K562 (cell line): ENCODE data around the gene MGST3. TPM values are rescaled to one million over a fixed set of nuclear protein-coding genes. Genes with fewer than 3 reads are reported as not detected.

Source experiments
- ATAC-seq: fragments of 200-7000 bp; cut with Tn5 transposase; 3 replicates; pipeline ENCODE4 v1.9.1; 2020; ENCODE audit warnings: moderate library complexity
- Bru-seq: library from RNA; stranded (reverse); fragments of 400-500 nt; gene quantifications from one replicate; lab custom pipeline; 2021; lab: Mats Ljungman, UMichigan
- BruChase-seq, 2 experiments: library from RNA; stranded (reverse); fragments of 400-500 nt; gene quantifications; one replicate each; lab custom pipeline; 2021; lab: Mats Ljungman, UMichigan
- BruUV-seq: library from RNA; stranded (reverse); fragments of 400-500 nt; replicated peaks from 2 replicates; lab custom pipeline; 2021; lab: Mats Ljungman, UMichigan
- CTCF ChIA-PET: fragments of 300-600 bp; formaldehyde crosslinking; extraction: SDS; loops from one replicate; lab custom pipeline; 2021; ENCODE audit warnings: low intra/inter-chr PET ratio; lab: Yijun Ruan, JAX
- POLR2A ChIA-PET: fragments of 300-600, 350-650 bp; sonication (Branson Sonifier 250); formaldehyde crosslinking; extraction: SDS; loops from one replicate; lab custom pipeline; 2021; ENCODE audit warnings: antibody characterized with exemption, inconsistent platforms; lab: Yijun Ruan, JAX
- DNase-seq, 4 experiments: peaks; one replicate each; pipeline versions ENCODE4 v3.0.0 to v3.0.0-alpha.2; 2011 to 2018; ENCODE audit warnings: low spot score in 3 of 4, mixed read lengths in 3 of 4; ENCODE audit errors: extremely low read depth in 1 of 4
- FAIRE-seq: peaks from 2 replicates; lab custom pipeline; 2011; peaks lifted over from hg19 to GRCh38; lab: Jason Lieb, UNC
- H2AFZ ChIP-seq: 2 replicates; pipeline ENCODE4 v1.6.0; 2011; ENCODE audit warnings: low read depth, low read length, control low read depth, inconsistent platforms
- H3K27ac ChIP-seq: fragments of 200-600 bp; 3 replicates; pipeline ENCODE4 v1.8.0; 2011; ENCODE audit warnings: low read depth, mild to moderate bottlenecking, control low read depth, inconsistent platforms, low read length, moderate library complexity, mixed read lengths; ENCODE audit errors: extremely low read depth
- H3K27me3 ChIP-seq, 2 experiments: fragments of 300-600 bp in 1 of 2; 2 replicates in 1 of 2; 3 replicates in 1 of 2; pipeline versions ENCODE4 v1.6.0 to v1.8.0; 2011; ENCODE audit warnings: inconsistent platforms in 2 of 2, low read length in 2 of 2, mild to moderate bottlenecking in 1 of 2, mixed read lengths in 1 of 2, moderate library complexity in 1 of 2; ENCODE audit not compliant: control insufficient read depth in 2 of 2, insufficient read depth in 2 of 2
- H3K36me3 ChIP-seq: fragments of 300-600 bp; 3 replicates; pipeline ENCODE4 v1.8.0; 2011; ENCODE audit warnings: mild to moderate bottlenecking, low read length, inconsistent platforms; ENCODE audit not compliant: control insufficient read depth, insufficient read depth
- H3K4me1 ChIP-seq, 2 experiments: fragments of 200-600 bp in 1 of 2; replicated peaks in 1 of 2; 2 replicates in 1 of 2; 3 replicates in 1 of 2; pipeline versions ENCODE4 v1.5.1 to v1.8.0; 2011; ENCODE audit warnings: inconsistent platforms in 2 of 2, low read length in 2 of 2, mild to moderate bottlenecking in 1 of 2, mixed read lengths in 1 of 2, moderate library complexity in 1 of 2; ENCODE audit not compliant: control insufficient read depth in 2 of 2, insufficient read depth in 2 of 2
- H3K4me2 ChIP-seq: 2 replicates; pipeline ENCODE4 v1.6.1; 2011; ENCODE audit warnings: low read length, control low read depth, inconsistent platforms, mixed read lengths; ENCODE audit not compliant: insufficient read depth
- H3K4me3 ChIP-seq: fragments of 200-600 bp; sonication (generic), shearing (Covaris generic); 2 replicates; pipeline ENCODE4 v1.5.1; 2016; ENCODE audit warnings: control low read depth, inconsistent platforms
- H3K79me2 ChIP-seq: fragments of 200-600 bp; 3 replicates; pipeline ENCODE4 v1.8.0; 2011; ENCODE audit warnings: low read length, inconsistent platforms; ENCODE audit not compliant: control insufficient read depth, insufficient read depth
- H3K9ac ChIP-seq, 2 experiments: 2 replicates each; pipeline versions ENCODE4 v1.6.0 to v1.6.1; 2011; ENCODE audit warnings: low read depth in 2 of 2, low read length in 2 of 2, control low read depth in 1 of 2, inconsistent platforms in 1 of 2, mild to moderate bottlenecking in 1 of 2, mixed read lengths in 1 of 2; ENCODE audit not compliant: insufficient read depth in 1 of 2
- H3K9me1 ChIP-seq: one replicate; pipeline ENCODE4 v1.6.0; 2011; ENCODE audit warnings: inconsistent platforms, mild to moderate bottlenecking, low read length, moderate library complexity; ENCODE audit not compliant: control insufficient read depth, insufficient read depth
- H3K9me3 ChIP-seq: replicated peaks from 2 replicates; pipeline ENCODE4 v1.5.1; 2011; ENCODE audit warnings: low read depth, low read length, inconsistent platforms; ENCODE audit not compliant: control insufficient read depth, insufficient read depth
- H4K20me1 ChIP-seq: replicated peaks from 2 replicates; pipeline ENCODE4 v1.6.1; 2011; ENCODE audit warnings: low read length, inconsistent platforms, mixed read lengths; ENCODE audit not compliant: control insufficient read depth, insufficient read depth
- CREBBP ChIP-seq: IDR thresholded peaks from one replicate; pipeline ENCODE4 v1.6.1; 2012; ENCODE audit warnings: low read depth, mild to moderate bottlenecking, control low read depth, inconsistent platforms, low read length
- DDX20 ChIP-seq: fragments of 450-650 bp; IDR thresholded peaks from 2 replicates; pipeline ENCODE4 v1.6.1; 2016; ENCODE audit warnings: missing genetic modification characterization, low read depth, mild to moderate bottlenecking, missing compliant biosample characterization, moderate library complexity
- ESRRB ChIP-seq: fragments of 250-450 bp; sonication (Bioruptor Pico); IDR thresholded peaks from 2 replicates; pipeline ENCODE4 v1.5.0; 2020; ENCODE audit warnings: mild to moderate bottlenecking, moderate library complexity, borderline replicate concordance
- FOXA1 ChIP-seq: fragments of 450-650 bp; IDR thresholded peaks from 2 replicates; pipeline ENCODE4 v1.6.1; 2016; ENCODE audit warnings: mild to moderate bottlenecking, borderline replicate concordance
- KDM4B ChIP-seq, 2 experiments: fragments of 450-650 bp in 1 of 2; sonication (generic) in 1 of 2; IDR thresholded peaks; 2 replicates each; pipeline ENCODE4 v1.6.1; 2016 to 2017; ENCODE audit warnings: borderline replicate concordance in 2 of 2, antibody characterized with exemption in 1 of 2, low read depth in 1 of 2, mild to moderate bottlenecking in 1 of 2
- SIRT6 ChIP-seq: IDR thresholded peaks from one replicate; pipeline ENCODE4 v1.6.1; 2012; ENCODE audit warnings: low read depth, mild to moderate bottlenecking, control low read depth, inconsistent platforms, low read length, moderate library complexity
- SP2 ChIP-seq: IDR thresholded peaks from 2 replicates; pipeline ENCODE4 v1.6.1; 2011; ENCODE audit warnings: mild to moderate bottlenecking, low read depth, low read length, moderate library complexity; ENCODE audit not compliant: poor library complexity, severe bottlenecking; ENCODE audit errors: extremely low read depth
- YBX1 ChIP-seq: fragments of 450-650 bp; IDR thresholded peaks from 2 replicates; pipeline ENCODE4 v1.7.1; 2016; ENCODE audit warnings: mild to moderate bottlenecking
- ZNF12 ChIP-seq: sonication (generic); formaldehyde crosslinking; IDR thresholded peaks from 2 replicates; pipeline ENCODE4 v1.4.0; 2020; ENCODE audit warnings: mild to moderate bottlenecking, missing genetic modification reagents
- ZNF224 ChIP-seq: sonication (generic); formaldehyde crosslinking; IDR thresholded peaks from 2 replicates; pipeline ENCODE4 v1.8.0; 2022; ENCODE audit warnings: mild to moderate bottlenecking, missing genetic modification reagents
- WGBS: fragments of 100-300 bp; shearing (Covaris generic); methylation state at CpG from one replicate; pipeline ENCODE4 v1.1.6; 2016; ENCODE audit warnings: low coverage, mixed read lengths; ENCODE audit not compliant: insufficient coverage; ENCODE audit errors: missing lambda C conversion rate; 5-methylcytosine and 5-hydroxymethylcytosine counted together
- in situ Hi-C: fragments of 300-500 bp; cut with MboI; formaldehyde crosslinking; loops from 4 replicates; pipeline ENCODE4 v1.15.0; 2018; ENCODE audit warnings: inconsistent platforms, mixed read lengths
- intact Hi-C: fragments of 100-400 bp; cut with micrococcal nuclease; formaldehyde crosslinking; loops from 2 replicates; pipeline ENCODE4 v1.14.2; 2022
- long read RNA-seq, 3 experiments: library from polyadenylated mRNA in 2 of 3; library from RNA in 1 of 3; unstranded in 2 of 3; stranded (forward) in 1 of 3; transcript quantifications; one replicate each; pipeline ENCODE4 v2.0.0, GENCODE V29; 2019 to 2022
- polyA minus RNA-seq, 3 experiments: library from RNA; depleted of rRNA, polyadenylated mRNA; stranded (reverse); fragments of >200 nt; gene quantifications; 2 replicates each; pipeline ENCODE4 v1.2.3, GENCODE V29; 2011
- polyA plus RNA-seq, 8 experiments: library from polyadenylated mRNA; depleted of rRNA in 4 of 8; stranded (reverse) in 5 of 8; unstranded in 3 of 8; fragments of >200 nt; fragmentation: Nextera tagmentation in 2 of 8; fragmentation: Illumina TruSeq in 1 of 8; extraction: Ambion mirVana in 2 of 8; extraction: Trizol in 1 of 8; gene quantifications; 2 replicates each; pipeline versions ENCODE4 v1.2.1 to v1.2.3, GENCODE V29; 2011 to 2014; ENCODE audit warnings: inconsistent platforms in 1 of 8, missing spikeins in 1 of 8
- total RNA-seq, 7 experiments: library from RNA; depleted of rRNA in 6 of 7; stranded (reverse); fragments of >200 nt in 6 of 7; fragmentation: Illumina TruSeq in 2 of 7; extraction: Trizol in 2 of 7; gene quantifications; 2 replicates each; pipeline versions ENCODE4 v1.2.1 to v1.2.3, GENCODE V29; 2011 to 2021; ENCODE audit warnings: low replicate concordance in 1 of 7
- TF ChIP-seq, protein P1 (sequence below), 2 experiments: fragments of 450-650 bp in 1 of 2; sonication (generic) in 1 of 2; formaldehyde crosslinking in 1 of 2; IDR thresholded peaks in 1 of 2; conservative IDR thresholded peaks in 1 of 2; 2 replicates each; pipeline versions ENCODE4 v1.6.1 to v1.8.1; 2016 to 2023; ENCODE audit warnings: mild to moderate bottlenecking in 2 of 2, moderate library complexity in 2 of 2, inconsistent platforms in 1 of 2, missing genetic modification reagents in 1 of 2

MGST3 gene
- 35.8 and 55.6 TPM in 2 replicates for total RNA-seq (2011; cell fraction: chromatin; rRNA removed; ENCODE audit: low replicate concordance)
- 29.2 and 42.6 TPM in 2 replicates for total RNA-seq (2011; cell fraction: nucleolus; rRNA removed)
- 66.3 and 86.9 TPM in 2 replicates for total RNA-seq (2011; cell fraction: nucleoplasm; rRNA removed)
- total RNA-seq (2014; rRNA removed) (69.9 and 70.7 TPM in 2 replicates), total RNA-seq (2014; rRNA removed; fragmentation: Illumina TruSeq; extraction: Trizol) (92.8 and 95.1 TPM in 2 replicates), total RNA-seq (2015; rRNA removed; fragmentation: Illumina TruSeq; extraction: Trizol) (99.5 and 105 TPM in 2 replicates), total RNA-seq (2021) (77.0 and 82.0 TPM in 2 replicates), polyA plus RNA-seq (2011; rRNA removed) (109 and 112 TPM in 2 replicates), polyA plus RNA-seq (2014; fragmentation: Illumina TruSeq; extraction: Trizol) (82.0 and 98.7 TPM in 2 replicates), polyA plus RNA-seq (2014; fragmentation: Nextera tagmentation; extraction: Ambion mirVana) (100 to 1,000 TPM; 255 to 287 TPM), polyA plus RNA-seq (2014; rRNA removed) (121 and 157 TPM in 2 replicates), polyA minus RNA-seq (2011; rRNA and poly(A)+ RNA removed) (30.3 and 34.9 TPM in 2 replicates), Bru-seq, nascent RNA (percentile 68 among the genes with signal in this experiment), BruChase-seq, experiment 1, labeled RNA remaining after a 2-hour chase (percentile 74 among the genes with signal in this experiment), BruChase-seq, experiment 2, labeled RNA remaining after a 6-hour chase (percentile 72 among the genes with signal in this experiment)
- polyA plus RNA-seq (2011; cell fraction: cytosol; rRNA removed), result 137 and 139 TPM in 2 replicates
- 105 and 159 TPM in 2 replicates for polyA plus RNA-seq (2011; cell fraction: nucleus; rRNA removed)
- polyA plus RNA-seq (2012), result 151 and 161 TPM in 2 replicates
- polyA minus RNA-seq (2011; cell fraction: cytosol; rRNA and poly(A)+ RNA removed), result 20.8 and 22.8 TPM in 2 replicates
- polyA minus RNA-seq (2011; cell fraction: nucleus; rRNA and poly(A)+ RNA removed), result 12.7 and 27.3 TPM in 2 replicates
- long read RNA-seq, experiment 1, transcript MGST3-205 (6 exons, 1,015 nt), result major isoform, 61 of 71 reads
- long read RNA-seq, experiment 1, partial matches to known transcripts, result 2 of 71 reads
- long read RNA-seq, experiment 1, other reads (novel, unspliced or antisense), result 6 of 71 reads
- long read RNA-seq, experiment 2, transcript MGST3-205 (6 exons, 1,015 nt), result major isoform, 49 of 86 reads
- long read RNA-seq, experiment 2, partial matches to known transcripts, result 25 of 86 reads
- long read RNA-seq, experiment 2, other reads (novel, unspliced or antisense), result 11 of 86 reads
- long read RNA-seq, experiment 3, transcript MGST3-205 (6 exons, 1,015 nt), result major isoform, 62 of 73 reads
- long read RNA-seq, experiment 3, partial matches to known transcripts, result 3 of 73 reads
- long read RNA-seq, experiment 3, other reads (novel, unspliced or antisense), result 7 of 73 reads

DNA sequence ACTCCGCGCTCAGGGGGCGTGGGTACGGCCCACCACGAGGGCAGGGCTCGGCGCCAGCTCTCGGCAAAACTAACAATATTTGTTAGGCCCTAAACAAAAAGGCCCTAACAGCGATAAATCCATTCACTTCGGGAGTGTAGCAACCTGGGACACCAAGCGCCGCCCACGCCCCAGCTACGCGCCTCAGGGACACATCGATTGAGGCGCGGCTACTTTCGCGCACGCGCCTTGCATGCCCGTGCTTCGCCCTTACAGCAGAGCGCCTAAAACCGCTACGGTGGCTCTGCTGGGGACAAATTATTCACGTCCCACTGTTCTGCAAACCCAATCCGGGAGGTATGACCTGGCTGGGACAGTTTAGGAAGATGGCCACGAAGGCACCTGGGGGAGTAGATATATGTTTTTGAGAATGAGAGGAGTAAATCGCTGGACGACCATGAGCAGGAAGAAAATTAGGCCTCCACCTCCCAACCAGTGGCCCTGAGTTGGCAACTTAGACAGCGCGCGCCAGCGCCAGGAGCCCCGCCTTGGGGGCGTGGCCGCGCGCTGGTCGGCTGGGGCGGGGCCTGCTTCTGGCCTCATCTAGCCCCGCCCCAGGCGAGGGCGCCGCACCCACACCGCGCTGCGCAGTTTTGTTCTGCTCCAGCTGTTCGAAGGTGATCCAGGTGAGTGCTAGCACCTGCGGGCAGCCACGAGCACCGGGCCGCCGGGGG, at the start of gene MGST3:
Gene MGST3, plus strand, starts transcription at position 606 of the 713 bp plus-strand sequence. CDS start 18,614 bp downstream, outside the sequence.
- Histone ChIP-seq H3K27me3 (no peaks in the 10 kb centered on the region), H3K79me2 (peaks cover 26% of the 10 kb centered on the region; the same call in 2 of the 3 replicates), H3K9ac (peak within 1 kb of the TSS; percentile 92 to 95), H4K20me1 (no peaks in the 10 kb centered on the region), H3K9me3 (no peaks in the 10 kb centered on the region), H3K36me3 (no peaks in the 10 kb centered on the region; the same call in 2 of the 3 replicates), H3K4me1 (peaks cover 13 to 35% of the 10 kb centered on the region in 2 experiments; a peak in 4 of 5 replicates), H3K4me2 (peak within 1 kb of the TSS; percentile 97), H3K9me1 (no peaks in the 10 kb centered on the region), H2AFZ (peak within 1 kb of the TSS; percentile 100), H3K4me3 (peak within 1 kb of the TSS; percentile 74), H3K27ac (peak within 1 kb of the TSS; percentile 98)
- DNase-seq (peak; percentile 95 to 99 (median 98)), FAIRE-seq (peak; percentile 92), ATAC-seq (peak; percentile 94)
- POLR2A ChIA-PET, result interaction anchor here (0.6 to 2.3 kb wide), 7 partner anchors 8 to 188 kb away, joined by 3 to 9 read pairs (median 4); partner anchors contain the start of gene TMCO1
- CTCF ChIA-PET, result interaction anchor here (1.1 kb wide), 1 partner anchor 68 kb away, joined by 4 read pairs; the partner anchor contains the start of gene ALDH9A1
- WGBS, result 1% methylated on average over 53 of the region's 56 CpGs
- in situ Hi-C loops, result no loop called here
- intact Hi-C loops, result loop anchor here (1.0 to 2.0 kb wide), 2 partner anchors 30 to 68 kb away; partner anchors contain the start of gene ALDH9A1
- BruUV-seq, result no TSS peak
- 0 out of 4 replicates have a peak, but pooled peaks of 1 of the 2 experiments have one; percentile 37 for TF ChIP-seq KDM4B (IDR thresholded peaks at IDR 0.05; ENCODE audit: borderline replicate concordance in 2 of 2, low read depth in 1 of 2)
- TF ChIP-seq, protein P1, sequence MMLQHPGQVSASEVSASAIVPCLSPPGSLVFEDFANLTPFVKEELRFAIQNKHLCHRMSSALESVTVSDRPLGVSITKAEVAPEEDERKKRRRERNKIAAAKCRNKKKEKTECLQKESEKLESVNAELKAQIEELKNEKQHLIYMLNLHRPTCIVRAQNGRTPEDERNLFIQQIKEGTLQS (IDR thresholded peaks at IDR 0.05), result no peak
- TF ChIP-seq, protein P1 (CRISPR knock-in tag; conservative IDR thresholded peaks at IDR 0.05), result peak; percentile 83
- TF ChIP-seq SIRT6, result no peak
- TF ChIP-seq SP2, result no peak
- no peak for TF ChIP-seq FOXA1
- no peak for TF ChIP-seq CREBBP
- no peak for TF ChIP-seq DDX20
- no peak for TF ChIP-seq ZNF12 (CRISPR knock-in tag)
- TF ChIP-seq ZNF224 (CRISPR knock-in tag), result no peak
- TF ChIP-seq YBX1, result no peak
- TF ChIP-seq ESRRB (CRISPR knock-in tag), result no peak
